Gastrocnemius medialis (tissue), 4 donors: ENCODE results near the gene PYCARD. TPM values are rescaled to one million over a fixed set of nuclear protein-coding genes. Genes with fewer than 3 reads are reported as not detected.

ENCODE experiments used
- ATAC-seq, 2 donors: fragments of 150-250 bp; one replicate each; pipeline ENCODE4 v1.9.1; 2016
- DNase-seq, 2 donors: peaks; one replicate each; pipeline ENCODE4 v3.0.0-alpha.2; 2019
- H3K27ac ChIP-seq, 4 donors: fragments of 200-600 bp; sonication (generic); 1 replicate in 1 of 4; 2 replicates in 3 of 4; pipeline ENCODE4 v1.5.1; 2016 to 2018; ENCODE audit warnings: mild to moderate bottlenecking in 2 of 4, moderate library complexity in 1 of 4
- H3K27me3 ChIP-seq, 3 donors: fragments of 200-600 bp; sonication (generic) in 2 of 3; 1 replicate in 1 of 3; 2 replicates in 2 of 3; pipeline versions ENCODE4 v1.5.1 to v1.6.0; 2016 to 2019; ENCODE audit warnings: mild to moderate bottlenecking in 1 of 3, moderate library complexity in 1 of 3
- H3K36me3 ChIP-seq, 2 donors: fragments of 200-600 bp; sonication (generic) in 1 of 2; one replicate each; pipeline ENCODE4 v1.5.1; 2017 to 2018
- H3K4me1 ChIP-seq, 2 donors: fragments of 200-600 bp; sonication (generic) in 1 of 2; one replicate each; pipeline ENCODE4 v1.5.1; 2016 to 2017; ENCODE audit warnings: mild to moderate bottlenecking in 2 of 2
- H3K4me3 ChIP-seq, 4 donors: fragments of 200-600 bp; sonication (generic) in 3 of 4; 1 replicate in 1 of 4; 2 replicates in 3 of 4; pipeline ENCODE4 v1.5.1; 2016 to 2019; ENCODE audit warnings: mild to moderate bottlenecking in 2 of 4
- H3K9me3 ChIP-seq, 3 donors: fragments of 200-600 bp; sonication (generic) in 2 of 3; 1 replicate in 1 of 3; 2 replicates in 2 of 3; pipeline ENCODE4 v1.5.1; 2016 to 2019
- CTCF ChIP-seq, 5 experiments: fragments of 450-650 bp in 3 of 5; fragments of 200-600 bp in 2 of 5; sonication (generic) in 2 of 5; IDR thresholded peaks in 4 of 5; conservative IDR thresholded peaks in 1 of 5; 1 replicate in 4 of 5; 2 replicates in 1 of 5; pipeline ENCODE4 v1.5.1; 2016 to 2019; ENCODE audit warnings: antibody characterized with exemption in 5 of 5, mild to moderate bottlenecking in 3 of 5, moderate library complexity in 3 of 5
- POLR2A ChIP-seq, 2 donors: fragments of 450-650 bp; IDR thresholded peaks; one replicate each; pipeline ENCODE4 v1.6.1; 2017; ENCODE audit warnings: antibody characterized with exemption in 2 of 2, mild to moderate bottlenecking in 2 of 2, moderate library complexity in 2 of 2
- in situ Hi-C, 4 donors: fragments of 200-750 bp; cut with MboI; loops; one replicate each; pipeline versions ENCODE4 v1.15.0 to v1.8.0; 2017; ENCODE audit warnings: low sequenced_read_pairs in 4 of 4
- intact Hi-C: fragments of 100-400 bp; cut with DNase I; formaldehyde crosslinking; loops from one replicate; pipeline ENCODE4 v1.15.1; 2023; ENCODE audit warnings: low total_unique reads
- total RNA-seq, 4 donors: library from RNA; depleted of rRNA; stranded (reverse); fragments of >200 nt; gene quantifications; one replicate each; pipeline versions ENCODE4 v1.1.0 to v1.2.3, GENCODE V29; 2016

The PYCARD gene
- total RNA-seq, 4 donors from 2014 or later, result 1.3 to 16.4 (median 3.7) TPM

DNA sequence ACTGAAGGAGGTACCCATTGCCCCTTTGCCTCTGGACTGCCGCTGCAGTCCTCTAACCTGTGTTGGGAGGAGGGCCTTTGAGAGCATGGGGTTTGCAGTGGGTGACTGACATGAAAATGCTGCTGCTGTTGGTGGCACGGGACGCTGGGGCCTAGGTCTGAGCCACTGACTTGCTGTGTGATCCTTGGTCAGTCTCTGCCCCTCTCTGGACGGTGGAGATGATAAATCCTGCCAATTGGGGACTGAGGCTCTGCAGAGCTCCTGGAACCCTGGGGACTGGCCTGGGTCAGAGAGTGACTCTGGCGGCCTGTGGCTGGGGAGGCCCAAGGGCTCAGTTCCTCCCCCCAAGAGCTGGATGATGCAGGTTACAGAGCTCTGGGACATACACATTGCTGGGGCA, 20.5 kb upstream of the PYCARD start:
- intact Hi-C loops (no loop called here), in situ Hi-C loops (loop anchor here in 1 of 4 donors (25.0 kb wide), 1 partner anchor 189 kb away; no protein-coding TSS in a partner anchor)
- H3K36me3 ChIP-seq, result peaks cover 0 to 35% of the 10 kb centered on the region in 2 donors
- peak overlapping the region in 1 of 4 donors; percentile 11 for H3K27ac ChIP-seq
- no peak overlapping the region for H3K4me3 ChIP-seq
- H3K9me3 ChIP-seq, result no peaks in the 10 kb centered on the region
- TF ChIP-seq POLR2A (IDR thresholded peaks at IDR 0.05) (no peak), CTCF (IDR thresholded peaks at IDR 0.05 in 4 of 5, conservative IDR thresholded peaks at IDR 0.05 in 1 of 5) (no peak)
- H3K27me3 ChIP-seq, result no peaks in the 10 kb centered on the region
- ATAC-seq (no peak), DNase-seq (no peak)
- H3K4me1 ChIP-seq, result peaks cover 8 to 23% of the 10 kb centered on the region in 2 donors

DNA sequence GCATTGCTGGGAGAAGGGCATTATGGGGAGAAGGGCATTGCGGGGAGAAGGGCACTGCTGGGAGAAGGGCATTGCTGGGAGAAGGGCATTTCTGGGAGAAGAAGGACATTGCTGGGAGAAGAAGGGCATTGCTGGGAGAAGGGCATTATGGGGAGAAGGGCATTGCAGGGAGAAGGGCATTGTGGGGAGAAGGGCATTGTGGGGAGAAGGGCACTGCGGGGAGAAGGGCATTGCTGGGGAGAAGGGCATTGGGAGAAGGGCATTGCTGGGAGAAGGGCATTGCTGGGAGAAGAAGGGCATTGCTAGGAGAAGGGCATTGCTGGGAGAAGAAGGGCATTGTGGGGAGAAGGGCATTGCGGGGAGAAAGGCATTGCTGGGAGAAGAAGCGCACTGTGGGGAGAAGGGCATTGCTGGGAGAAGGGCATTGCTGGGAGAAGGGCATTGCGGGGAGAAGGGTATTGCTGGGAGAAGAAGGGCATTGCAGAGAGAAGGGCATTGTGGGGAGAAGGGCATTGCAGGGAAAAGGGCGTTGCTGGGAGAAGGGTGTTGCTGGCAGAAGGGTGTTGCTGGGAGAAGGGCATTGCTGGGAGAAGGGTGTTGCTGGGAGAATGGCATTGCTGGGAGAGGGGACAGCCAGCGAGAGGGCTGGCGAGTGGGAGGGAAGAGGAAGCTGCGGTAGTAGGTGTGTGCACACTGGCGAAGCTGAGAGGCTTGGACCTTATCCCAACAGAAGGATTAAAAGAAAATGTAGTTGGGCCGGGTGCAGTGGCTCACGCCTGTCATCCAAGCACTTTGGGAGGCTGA, 19.0 kb upstream of the PYCARD start:
- peaks cover 19 to 38% of the 10 kb centered on the region in 2 donors for H3K4me1 ChIP-seq
- no peak overlapping the region for H3K4me3 ChIP-seq
- ATAC-seq (peak in 1 of 2 donors; percentile 10), DNase-seq (no peak)
- TF ChIP-seq POLR2A (IDR thresholded peaks at IDR 0.05) (no peak), CTCF (IDR thresholded peaks at IDR 0.05 in 4 of 5, conservative IDR thresholded peaks at IDR 0.05 in 1 of 5) (no peak)
- peak overlapping the region in 2 of 4 donors; percentile 64 to 100 for H3K27ac ChIP-seq
- no peaks in the 10 kb centered on the region for H3K27me3 ChIP-seq
- H3K9me3 ChIP-seq, result no peaks in the 10 kb centered on the region
- in situ Hi-C loops (loop anchor here in 1 of 4 donors (25.0 kb wide), 1 partner anchor 191 kb away; no protein-coding TSS in a partner anchor), intact Hi-C loops (no loop called here)
- H3K36me3 ChIP-seq, result peaks cover 0 to 35% of the 10 kb centered on the region in 2 donors

GRCh38 chr16:31219154-31219741, 16.7 kb upstream of the PYCARD start:
- Histone ChIP-seq H3K9me3 (no peaks in the 10 kb centered on the region), H3K27me3 (no peaks in the 10 kb centered on the region), H3K4me3 (no peak overlapping the region), H3K27ac (peak overlapping the region in 2 of 4 donors; percentile 64 to 100), H3K4me1 (peaks cover 34 to 49% of the 10 kb centered on the region in 2 donors), H3K36me3 (peaks cover 0 to 35% of the 10 kb centered on the region in 2 donors)
- ATAC-seq, result no peak
- in situ Hi-C loops, result loop anchor here in 1 of 4 donors (25.0 kb wide), 1 partner anchor 193 kb away; no protein-coding TSS in a partner anchor
- intact Hi-C loops, result loop anchor here (5.0 kb wide), 1 partner anchor 223 kb away; the partner anchor contains the start of gene ZNF843
- no peak for DNase-seq
- TF ChIP-seq CTCF (IDR thresholded peaks at IDR 0.05 in 4 of 5, conservative IDR thresholded peaks at IDR 0.05 in 1 of 5) (no peak), POLR2A (IDR thresholded peaks at IDR 0.05) (no peak)

DNA sequence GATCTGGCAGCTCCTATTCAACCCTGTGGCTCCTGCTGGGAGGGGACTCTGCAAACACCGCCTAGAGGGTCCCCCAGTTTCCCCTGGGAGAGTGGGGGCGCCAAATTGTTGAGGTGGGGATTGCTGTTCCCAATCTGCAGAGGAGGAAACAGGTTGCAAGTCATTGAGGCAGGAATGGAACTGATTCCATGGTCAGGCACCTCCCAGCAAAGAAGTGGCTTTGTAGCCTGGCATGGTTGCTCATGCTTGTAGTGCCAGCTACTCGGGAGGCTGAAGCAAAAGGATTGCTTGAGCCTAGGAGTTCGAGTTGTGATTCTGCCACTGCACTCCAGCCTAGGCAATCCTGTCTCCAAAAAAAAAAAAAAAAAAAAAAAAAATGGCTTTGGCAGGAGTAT, 14.6 kb upstream of the PYCARD start:
- peaks cover 0 to 18% of the 10 kb centered on the region in 2 donors for H3K36me3 ChIP-seq
- H3K9me3 ChIP-seq, result no peaks in the 10 kb centered on the region
- peak overlapping the region in 1 of 4 donors; percentile 82 for H3K4me3 ChIP-seq
- ATAC-seq (no peak), DNase-seq (no peak)
- in situ Hi-C loops (loop anchor here in 1 of 4 donors (25.0 kb wide), 1 partner anchor 195 kb away; no protein-coding TSS in a partner anchor), intact Hi-C loops (loop anchor here (5.0 kb wide), 1 partner anchor 225 kb away; the partner anchor contains the start of gene ZNF843)
- TF ChIP-seq POLR2A (IDR thresholded peaks at IDR 0.05) (no peak), CTCF (IDR thresholded peaks at IDR 0.05 in 4 of 5, conservative IDR thresholded peaks at IDR 0.05 in 1 of 5) (no peak)
- peak overlapping the region; percentile 99 to 100 (median 100) for H3K27ac ChIP-seq
- no peaks in the 10 kb centered on the region for H3K27me3 ChIP-seq
- peaks cover 42 to 55% of the 10 kb centered on the region in 2 donors for H3K4me1 ChIP-seq
